ENCODE data around the gene ZMIZ1.

Gene ZMIZ1

DNA sequence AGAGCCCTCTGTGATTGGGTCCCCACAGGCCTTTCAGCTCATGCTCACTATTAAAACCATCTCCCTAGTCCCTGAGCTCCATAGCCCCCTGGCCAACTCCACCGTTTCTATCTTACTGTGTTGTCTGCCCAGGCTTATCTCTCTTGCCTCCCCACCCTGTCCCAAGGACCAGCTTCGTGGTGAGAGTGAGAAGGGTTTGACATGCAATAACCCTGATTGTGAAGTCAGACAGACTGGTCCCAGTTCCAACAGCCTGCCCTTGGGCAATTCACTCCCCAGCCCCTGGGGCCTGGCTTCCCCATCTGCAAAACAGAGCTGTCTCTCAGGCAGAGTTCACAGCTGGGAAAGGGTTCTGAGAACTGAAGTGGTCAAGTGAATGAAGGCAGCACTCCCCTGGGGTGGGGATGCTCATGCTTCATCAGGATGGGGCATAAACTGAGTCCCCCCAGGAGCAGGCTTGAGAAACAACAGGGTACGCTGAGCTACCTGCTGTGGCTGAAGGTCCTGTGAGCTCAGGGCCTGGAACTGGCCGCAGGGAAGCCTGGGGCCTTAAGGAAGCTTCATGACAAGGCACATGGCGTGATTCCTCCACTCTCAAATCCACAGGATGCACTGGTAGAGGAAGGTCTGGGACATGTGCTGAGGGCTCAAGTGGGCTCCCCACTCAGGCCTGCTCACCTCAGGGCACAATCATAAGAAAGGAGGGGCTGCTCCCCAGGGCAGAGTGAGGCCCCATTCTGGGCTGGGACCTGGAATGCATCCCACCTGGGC lies 276.7 kb downstream of the ZMIZ1 start:
- DNase-seq (ENCODE audit: extremely low read depth, insufficient read length) = no peak
- peaks cover 14% of the 10 kb centered on the region for H3K36me3 ChIP-seq (ENCODE audit: control insufficient read depth, insufficient read depth, low read length)
- no peaks in the 10 kb centered on the region for H3K27me3 ChIP-seq (replicated peaks; ENCODE audit: control insufficient read depth, insufficient read depth, low read length)
- H3K4me3 ChIP-seq (replicated peaks; ENCODE audit: low read depth, low read length) = no peak overlapping the region
- TF ChIP-seq, protein P1, sequence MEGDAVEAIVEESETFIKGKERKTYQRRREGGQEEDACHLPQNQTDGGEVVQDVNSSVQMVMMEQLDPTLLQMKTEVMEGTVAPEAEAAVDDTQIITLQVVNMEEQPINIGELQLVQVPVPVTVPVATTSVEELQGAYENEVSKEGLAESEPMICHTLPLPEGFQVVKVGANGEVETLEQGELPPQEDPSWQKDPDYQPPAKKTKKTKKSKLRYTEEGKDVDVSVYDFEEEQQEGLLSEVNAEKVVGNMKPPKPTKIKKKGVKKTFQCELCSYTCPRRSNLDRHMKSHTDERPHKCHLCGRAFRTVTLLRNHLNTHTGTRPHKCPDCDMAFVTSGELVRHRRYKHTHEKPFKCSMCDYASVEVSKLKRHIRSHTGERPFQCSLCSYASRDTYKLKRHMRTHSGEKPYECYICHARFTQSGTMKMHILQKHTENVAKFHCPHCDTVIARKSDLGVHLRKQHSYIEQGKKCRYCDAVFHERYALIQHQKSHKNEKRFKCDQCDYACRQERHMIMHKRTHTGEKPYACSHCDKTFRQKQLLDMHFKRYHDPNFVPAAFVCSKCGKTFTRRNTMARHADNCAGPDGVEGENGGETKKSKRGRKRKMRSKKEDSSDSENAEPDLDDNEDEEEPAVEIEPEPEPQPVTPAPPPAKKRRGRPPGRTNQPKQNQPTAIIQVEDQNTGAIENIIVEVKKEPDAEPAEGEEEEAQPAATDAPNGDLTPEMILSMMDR (IDR thresholded peaks at IDR 0.05; ENCODE audit: insufficient read depth, low read length, poor library complexity, severe bottlenecking) = no peak

DNA sequence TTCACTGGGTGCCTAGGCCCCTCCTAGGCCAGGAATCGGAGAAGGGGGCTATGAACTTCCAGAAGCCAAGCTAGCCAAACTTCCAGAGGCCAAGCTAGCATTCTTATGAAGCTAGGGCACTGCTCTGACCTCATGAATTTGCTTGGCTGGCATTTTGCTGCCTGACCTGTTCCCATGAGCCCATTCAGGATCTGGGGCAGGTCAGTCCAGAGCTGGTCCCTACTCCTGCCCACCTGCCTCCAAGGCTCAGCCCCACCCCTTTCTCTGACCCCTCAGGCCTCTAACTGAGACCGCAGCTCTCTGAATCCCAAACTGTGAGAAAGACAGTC lies 277.2 kb downstream of the ZMIZ1 start:
- no peaks in the 10 kb centered on the region for H3K27me3 ChIP-seq (replicated peaks; ENCODE audit: control insufficient read depth, insufficient read depth, low read length)
- DNase-seq (ENCODE audit: extremely low read depth, insufficient read length) = no peak
- peaks cover 19% of the 10 kb centered on the region for H3K36me3 ChIP-seq (ENCODE audit: control insufficient read depth, insufficient read depth, low read length)
- TF ChIP-seq, protein P1 (IDR thresholded peaks at IDR 0.05; ENCODE audit: insufficient read depth, low read length, poor library complexity, severe bottlenecking) = no peak
- H3K4me3 ChIP-seq (replicated peaks; ENCODE audit: low read depth, low read length) = no peak overlapping the region

DNA sequence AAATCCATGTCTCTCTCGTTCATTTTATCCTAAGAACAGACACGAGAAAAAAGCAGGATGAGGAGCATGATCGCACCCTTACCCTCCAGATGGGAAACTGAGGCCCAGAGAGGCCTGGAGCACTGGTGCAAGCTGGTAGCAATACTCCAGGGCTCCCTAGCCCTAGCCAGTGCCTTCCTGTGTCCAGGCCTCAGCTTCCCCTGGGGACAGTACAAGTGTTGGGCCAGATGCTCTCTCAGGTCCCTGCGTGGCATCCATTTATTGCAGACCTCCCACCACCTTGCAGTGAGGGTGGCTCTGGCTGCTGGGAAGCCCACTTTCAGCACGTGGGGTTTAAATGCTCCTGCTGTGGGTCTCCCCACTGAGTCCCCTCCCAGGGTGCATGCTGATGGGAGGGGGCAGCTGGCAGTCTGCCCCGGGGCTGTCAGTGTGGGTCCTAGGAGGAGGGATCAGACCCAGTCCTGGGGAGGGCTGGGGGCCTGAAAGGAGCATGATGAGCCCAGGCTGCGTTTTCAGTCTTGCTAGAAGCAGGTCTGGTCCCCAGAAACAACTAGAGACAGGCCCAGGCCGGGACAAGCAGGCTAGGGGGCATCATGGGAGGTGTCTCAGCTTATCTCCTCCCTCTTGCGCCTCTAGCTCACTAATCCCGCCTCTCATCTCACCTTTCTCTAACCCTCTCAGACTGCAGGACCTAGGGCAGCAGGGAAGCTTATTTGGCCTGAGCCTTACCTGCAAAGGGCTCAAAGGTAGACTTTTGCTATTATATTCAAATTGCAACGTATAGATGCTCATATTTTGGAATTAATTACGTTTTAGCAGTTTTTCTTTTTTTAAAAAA lies 277.8 kb downstream of the ZMIZ1 start:
- H3K36me3 ChIP-seq (ENCODE audit: control insufficient read depth, insufficient read depth, low read length) = peaks cover 23% of the 10 kb centered on the region
- H3K27me3 ChIP-seq (replicated peaks; ENCODE audit: control insufficient read depth, insufficient read depth, low read length) = no peaks in the 10 kb centered on the region
- H3K4me3 ChIP-seq (replicated peaks; ENCODE audit: low read depth, low read length) = no peak overlapping the region; the same call in 1 of the 2 replicates
- TF ChIP-seq, protein P1 (IDR thresholded peaks at IDR 0.05; ENCODE audit: insufficient read depth, low read length, poor library complexity, severe bottlenecking) = no peak
- DNase-seq (ENCODE audit: extremely low read depth, insufficient read length) = no peak

- H3K36me3 ChIP-seq (ENCODE audit: control insufficient read depth, insufficient read depth, low read length) = peaks cover 29% of the 10 kb centered on the region
- DNase-seq (ENCODE audit: extremely low read depth, insufficient read length) = peak; percentile 96
- peak within 1 kb of the TSS; percentile 81 for H3K4me3 ChIP-seq (replicated peaks; ENCODE audit: low read depth, low read length)
- TF ChIP-seq, protein P1 (IDR thresholded peaks at IDR 0.05; ENCODE audit: insufficient read depth, low read length, poor library complexity, severe bottlenecking) = peak; percentile 83
- H3K27me3 ChIP-seq (replicated peaks; ENCODE audit: control insufficient read depth, insufficient read depth, low read length) = no peaks in the 10 kb centered on the region
These were observed 278.6 kb downstream of the ZMIZ1 start, which contains the start of gene PPIF for GRCh38 chr10:79347226-79347893. TSS of gene PPIF (plus strand) at chr10:79347469. CDS start at chr10:79347549, 80 bp downstream.

GRCh38 chr10:79347894-79348639 lies 279.3 kb downstream of the ZMIZ1 start:
- peaks cover 33% of the 10 kb centered on the region for H3K36me3 ChIP-seq (ENCODE audit: control insufficient read depth, insufficient read depth, low read length)
- no peaks in the 10 kb centered on the region for H3K27me3 ChIP-seq (replicated peaks; ENCODE audit: control insufficient read depth, insufficient read depth, low read length)
- TF ChIP-seq, protein P1 (IDR thresholded peaks at IDR 0.05; ENCODE audit: insufficient read depth, low read length, poor library complexity, severe bottlenecking) = no peak
- peak; percentile 90 for DNase-seq (ENCODE audit: extremely low read depth, insufficient read length)
- H3K4me3 ChIP-seq (replicated peaks; ENCODE audit: low read depth, low read length) = peak overlapping the region; percentile 81
